HPDE6-E6E7 (cell line): ENCODE results near the gene IFNAR1.
"Not testable (repeated sequence)": the region's sequence is repeated elsewhere in the genome, so short reads cannot be mapped to it uniquely, and the experiment has no call there.

Source experiments
- DNase-seq: peaks from one replicate; pipeline ENCODE4 v3.0.0; 2011; ENCODE audit warnings: missing footprints; ENCODE audit errors: extremely low spot score

IFNAR1 gene

DNA sequence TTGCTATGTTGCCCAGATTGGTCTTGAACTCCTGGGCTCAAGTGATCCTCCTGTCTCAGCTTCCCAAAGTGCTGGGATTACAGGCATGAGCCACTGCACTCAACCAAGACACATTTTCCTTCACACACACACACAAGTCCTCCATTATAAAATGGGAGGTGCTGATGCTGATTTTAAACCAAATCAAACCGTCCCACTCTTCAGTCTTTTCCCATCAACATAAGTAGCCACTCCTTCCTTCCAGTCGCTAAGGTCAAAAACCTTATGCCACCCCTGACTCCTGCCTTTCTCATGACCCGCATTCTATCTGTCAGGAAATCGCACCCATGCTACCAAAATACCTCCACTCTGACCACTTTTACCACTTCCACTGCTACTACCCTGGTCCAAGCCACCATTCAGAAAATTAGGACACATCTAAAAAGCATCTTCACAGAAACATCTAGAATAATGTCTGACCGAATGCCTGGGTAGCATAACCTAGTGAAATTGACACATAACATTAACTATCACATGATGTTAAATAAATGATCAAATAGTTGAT is 50.4 kb downstream of the IFNAR1 start:
- no peak for DNase-seq

DNA sequence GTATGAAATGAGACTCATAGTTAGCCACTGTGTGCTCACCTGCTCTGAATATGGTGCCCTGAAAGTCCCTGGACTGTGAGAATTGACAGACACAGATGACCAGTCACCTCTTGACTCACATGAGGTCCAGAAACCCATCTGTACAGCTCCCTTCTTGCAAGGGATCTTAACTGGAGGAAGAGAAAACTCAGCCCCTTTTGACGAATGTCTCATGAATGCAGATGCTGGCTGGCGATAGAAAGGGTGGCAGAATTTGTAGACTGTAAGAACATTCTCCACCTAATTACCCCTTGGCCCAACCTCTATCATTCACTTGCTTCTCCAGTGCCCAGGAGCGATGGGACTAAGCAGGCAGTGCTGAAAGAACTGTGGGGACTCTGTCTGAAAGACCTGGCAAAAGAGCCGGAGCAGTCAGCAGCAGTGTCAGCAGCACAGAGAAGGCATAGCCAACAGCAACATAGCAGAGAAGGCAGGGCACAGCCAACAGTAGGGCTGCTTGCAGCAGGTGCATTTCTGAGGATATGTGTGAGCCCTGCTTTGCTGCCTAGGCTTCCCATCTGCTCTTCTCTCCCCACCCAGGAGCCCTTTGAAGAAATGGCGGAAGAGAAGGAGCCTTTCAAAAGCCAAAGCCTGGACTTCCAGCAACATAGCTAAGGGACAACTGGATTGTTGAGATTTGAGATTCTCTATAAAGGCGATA is 52.6 kb downstream of the IFNAR1 start:
- DNase-seq = no peak

DNA sequence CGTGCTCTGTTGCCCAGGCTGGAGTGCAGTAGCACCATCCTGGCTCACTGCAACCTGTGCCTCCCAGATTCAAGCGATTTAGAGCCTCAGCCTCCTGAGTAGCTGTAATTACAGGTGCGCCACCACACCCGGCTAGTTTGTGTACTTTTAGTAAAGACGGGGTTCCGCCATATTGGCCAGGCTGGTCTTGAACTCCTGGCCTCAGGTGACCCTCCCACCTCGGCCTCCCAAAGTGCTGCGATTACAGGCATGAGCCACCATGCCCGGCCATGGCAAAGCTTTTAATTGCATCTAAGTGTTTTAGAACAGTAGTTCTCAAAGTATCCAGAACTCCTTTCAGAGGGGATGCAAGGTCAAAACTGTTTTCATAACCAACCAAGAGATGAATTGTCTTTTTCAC is 53.3 kb downstream of the IFNAR1 start:
- no peak for DNase-seq

DNA sequence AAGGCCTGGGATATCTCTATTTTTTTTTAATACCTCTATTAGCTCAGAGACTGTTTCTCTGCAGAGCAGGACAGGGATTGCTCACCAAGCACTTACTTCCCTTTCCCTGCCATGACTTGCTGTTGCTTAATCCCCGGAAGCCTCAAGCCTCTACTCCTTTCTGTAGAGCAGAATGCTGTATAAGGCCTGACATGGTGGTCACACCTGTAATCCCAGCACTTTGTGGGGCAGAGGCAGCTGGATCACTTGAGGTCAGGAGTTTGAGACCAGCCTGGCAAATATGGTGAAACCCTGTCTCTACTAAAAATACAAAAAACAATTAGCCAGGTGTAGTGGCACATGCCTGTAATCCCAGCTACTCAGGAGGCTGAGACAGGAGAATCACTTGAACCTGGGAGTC is 55.2 kb downstream of the IFNAR1 start:
- peak; percentile 81 for DNase-seq

DNA sequence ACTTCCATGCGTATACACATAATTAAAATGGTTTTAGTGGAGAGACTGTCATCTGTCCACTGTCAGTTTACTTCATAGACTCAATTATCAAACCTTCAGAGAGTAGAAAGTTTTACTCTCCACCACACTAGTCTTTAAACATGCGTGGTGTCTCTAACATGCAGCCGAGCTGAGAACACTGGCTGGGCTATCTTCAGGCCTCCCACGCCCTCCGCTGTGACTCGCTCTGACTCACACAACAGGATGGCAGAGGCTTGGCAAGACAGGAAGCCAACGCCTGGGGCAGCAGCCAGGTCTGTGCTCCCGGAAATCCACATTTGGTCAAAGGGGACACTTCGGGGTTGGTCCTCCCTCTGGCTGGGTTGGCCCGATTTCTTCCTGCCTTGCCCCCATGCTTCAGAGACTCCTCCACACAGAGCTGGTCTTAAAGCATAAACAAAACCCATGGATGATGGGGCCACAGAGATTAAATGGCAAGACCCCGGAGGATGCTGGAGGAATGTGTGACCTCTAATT is 55.8 kb downstream of the IFNAR1 start:
- peak; percentile 84 for DNase-seq

DNA sequence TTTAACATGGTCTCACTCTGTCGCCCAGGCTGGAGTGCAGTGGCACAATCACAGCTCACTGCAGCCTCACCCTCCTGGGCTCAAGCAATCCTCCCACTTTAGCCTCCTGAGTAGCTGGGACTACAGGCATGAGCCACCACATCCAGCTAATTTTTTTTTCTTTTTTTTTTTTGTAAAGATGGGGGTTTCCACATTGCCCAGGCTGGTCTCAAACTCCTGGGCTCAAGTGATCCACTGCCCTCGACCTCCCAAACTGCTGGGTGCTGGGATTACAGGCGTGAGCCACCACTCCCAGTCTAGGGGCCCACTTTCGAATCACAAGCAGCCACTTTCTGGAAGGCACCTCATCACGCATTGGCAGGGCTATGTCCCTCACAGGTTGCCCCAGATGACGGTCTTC is 56.6 kb downstream of the IFNAR1 start:
- DNase-seq = not testable (repeated sequence)

DNA sequence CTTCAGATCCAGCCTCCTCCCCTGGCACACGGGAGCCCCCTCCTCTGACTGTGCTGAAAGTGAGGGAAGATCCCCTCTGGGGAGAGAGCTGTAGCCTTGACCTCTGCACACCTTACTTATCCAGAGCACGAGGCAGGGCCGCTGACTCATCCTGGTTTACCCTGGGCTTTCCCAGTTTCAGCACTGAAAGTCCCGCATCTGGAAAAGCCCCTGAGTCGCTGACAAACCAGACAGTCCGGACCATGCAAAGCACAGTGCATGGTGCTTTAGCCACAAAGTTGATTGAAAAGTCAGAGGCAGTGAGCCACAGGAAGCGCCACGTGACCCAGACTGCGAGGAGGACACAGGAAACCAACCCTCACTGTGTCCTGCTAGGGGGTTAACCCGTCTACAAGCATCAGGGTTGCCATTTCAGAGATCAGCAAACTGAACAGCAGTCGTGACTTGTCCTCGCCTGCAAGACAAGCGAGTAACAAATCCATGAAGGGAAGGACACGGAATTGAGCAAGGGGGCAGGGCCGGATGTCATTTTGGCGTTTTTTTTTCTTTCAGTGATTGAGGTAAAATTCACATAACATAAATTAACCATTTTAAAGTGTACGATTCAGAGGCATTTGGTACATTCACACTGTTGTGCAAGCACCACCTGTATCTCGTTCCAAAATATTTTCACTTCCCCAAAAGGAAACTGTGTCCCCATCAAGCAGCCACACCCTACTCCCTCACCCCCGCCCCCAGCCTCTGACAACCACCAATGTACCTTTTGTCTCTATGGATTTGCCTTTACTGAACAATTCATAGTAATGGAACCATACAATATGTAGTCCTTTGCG is 58.5 kb downstream of the IFNAR1 start:
- DNase-seq = peak; percentile 66

DNA sequence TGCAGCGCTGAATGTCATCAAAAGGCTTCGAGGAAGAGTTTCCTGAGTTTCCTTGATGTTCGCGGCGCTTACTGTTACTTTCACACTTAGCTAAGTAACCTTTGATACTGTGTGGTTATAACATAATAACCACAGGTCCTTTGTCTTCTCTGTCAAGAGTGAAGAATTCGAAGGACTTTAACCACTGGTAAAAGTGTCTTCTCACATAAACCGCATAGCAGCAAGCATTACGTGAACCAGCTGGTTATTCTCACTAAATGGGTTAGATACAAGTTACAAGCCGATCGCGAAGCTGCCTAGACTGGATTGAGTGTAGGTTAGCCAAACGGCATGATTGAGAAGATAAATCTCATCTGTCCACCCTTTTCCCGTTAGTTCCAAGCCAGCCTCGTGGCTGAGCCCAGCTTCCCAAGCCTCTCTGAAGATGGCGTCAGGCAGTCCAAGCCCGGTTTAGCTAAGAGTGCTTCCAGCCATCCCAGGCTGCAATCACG is 60.1 kb downstream of the IFNAR1 start:
- DNase-seq = no peak

DNA sequence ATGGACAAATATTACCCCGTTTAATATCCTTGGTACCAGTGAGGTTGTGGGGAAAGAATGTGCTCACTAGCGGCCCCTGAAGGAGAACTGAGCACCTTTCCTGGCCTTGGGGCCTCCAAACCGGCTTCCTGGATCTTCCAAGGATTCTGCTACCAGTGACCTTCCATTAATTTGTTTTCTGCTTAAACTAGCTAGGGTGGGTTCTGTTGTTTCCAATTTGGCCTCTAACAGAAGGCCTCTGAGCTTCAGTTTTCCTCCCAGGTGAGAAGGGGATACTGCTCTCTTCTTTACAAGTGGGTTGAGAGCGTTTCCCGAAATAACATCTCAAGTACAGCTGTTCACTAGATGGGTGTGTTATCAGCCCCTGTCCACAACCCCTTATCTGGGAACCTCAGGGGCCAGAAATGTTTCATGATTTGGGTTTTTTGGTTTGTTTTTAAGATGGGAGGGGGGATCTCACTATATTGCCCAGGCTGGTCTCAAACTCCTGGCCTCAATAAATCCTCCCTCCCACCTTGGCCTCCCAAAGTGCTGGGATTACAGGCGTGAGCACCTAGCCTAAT is 61.5 kb downstream of the IFNAR1 start:
- DNase-seq = no peak

DNA sequence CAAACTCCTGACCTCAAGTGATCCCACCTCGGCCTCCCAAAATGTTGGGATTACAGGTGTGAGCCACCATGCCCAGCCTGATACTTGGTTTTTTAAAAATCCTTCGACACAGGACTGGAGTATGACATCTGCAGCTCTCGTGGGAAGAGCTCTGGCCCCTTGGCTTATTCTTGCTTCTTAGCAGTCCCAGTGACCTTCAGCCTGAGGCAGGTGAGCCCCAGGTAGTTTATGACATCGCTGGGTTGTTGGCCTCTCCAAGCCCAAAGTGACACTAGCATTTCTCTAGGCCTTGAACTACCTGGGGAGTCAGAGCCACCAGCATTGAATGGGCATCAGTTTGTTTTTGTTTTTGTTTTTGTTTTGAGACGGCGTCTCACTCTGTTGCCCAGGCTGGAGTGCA is 62.5 kb downstream of the IFNAR1 start:
- no peak for DNase-seq

DNA sequence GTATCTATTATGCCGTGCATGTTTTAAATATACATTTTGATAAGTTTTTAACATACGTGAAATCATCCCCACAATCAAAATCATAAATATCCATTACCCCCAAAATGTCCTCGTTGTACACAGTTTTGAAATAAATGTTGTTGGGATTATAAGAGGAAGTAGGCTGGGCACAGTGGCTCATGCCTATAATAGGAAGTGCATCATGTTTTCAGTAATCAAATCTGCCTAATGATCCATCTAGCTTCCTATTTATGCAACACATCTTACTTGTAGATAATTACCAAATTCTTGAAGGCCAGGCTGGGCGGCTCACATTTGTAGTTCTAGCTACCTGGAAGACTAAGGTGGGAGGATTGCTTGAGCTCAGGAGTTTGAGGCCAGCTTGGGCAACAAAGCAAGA is 63.4 kb downstream of the IFNAR1 start:
- no peak for DNase-seq

DNA sequence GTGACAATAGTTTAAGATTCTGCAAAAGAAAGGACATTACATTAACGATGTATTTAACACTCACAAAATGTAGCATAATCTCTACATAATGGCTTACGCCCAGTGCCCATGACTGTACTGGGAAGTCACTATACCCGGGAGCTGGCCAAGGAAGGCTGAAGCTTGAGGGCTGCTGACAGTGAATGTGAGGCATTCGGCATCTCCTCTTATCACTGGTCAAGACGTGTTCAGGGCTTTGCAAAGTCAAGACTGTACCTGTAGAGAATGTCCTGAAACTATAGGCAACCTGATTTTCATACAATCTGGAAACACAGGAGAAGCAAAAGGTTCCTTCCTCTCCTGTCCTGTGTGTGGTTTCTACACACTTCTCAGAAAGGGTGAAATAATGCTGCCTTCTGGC is 65.7 kb downstream of the IFNAR1 start:
- peak; percentile 76 for DNase-seq

DNA sequence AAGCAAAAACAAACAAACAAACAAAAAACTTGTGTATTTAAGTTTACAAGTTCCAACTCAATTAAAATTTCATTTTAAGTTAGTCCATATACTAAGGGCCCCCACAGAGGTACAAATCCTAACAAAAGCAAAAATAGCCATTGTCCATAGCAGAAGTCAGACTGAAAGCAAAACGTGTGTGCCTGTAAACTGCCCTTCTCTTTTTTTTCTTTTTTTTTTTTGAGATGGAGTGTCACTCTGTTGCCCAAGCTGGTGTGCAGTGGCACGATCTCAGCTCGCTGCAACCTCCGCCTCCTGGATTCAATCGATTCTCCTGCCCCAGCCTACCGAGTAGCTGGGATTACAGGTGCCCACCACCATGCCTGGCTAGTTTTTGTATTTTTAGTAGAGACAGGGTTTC is 66.9 kb downstream of the IFNAR1 start:
- DNase-seq = no peak

DNA sequence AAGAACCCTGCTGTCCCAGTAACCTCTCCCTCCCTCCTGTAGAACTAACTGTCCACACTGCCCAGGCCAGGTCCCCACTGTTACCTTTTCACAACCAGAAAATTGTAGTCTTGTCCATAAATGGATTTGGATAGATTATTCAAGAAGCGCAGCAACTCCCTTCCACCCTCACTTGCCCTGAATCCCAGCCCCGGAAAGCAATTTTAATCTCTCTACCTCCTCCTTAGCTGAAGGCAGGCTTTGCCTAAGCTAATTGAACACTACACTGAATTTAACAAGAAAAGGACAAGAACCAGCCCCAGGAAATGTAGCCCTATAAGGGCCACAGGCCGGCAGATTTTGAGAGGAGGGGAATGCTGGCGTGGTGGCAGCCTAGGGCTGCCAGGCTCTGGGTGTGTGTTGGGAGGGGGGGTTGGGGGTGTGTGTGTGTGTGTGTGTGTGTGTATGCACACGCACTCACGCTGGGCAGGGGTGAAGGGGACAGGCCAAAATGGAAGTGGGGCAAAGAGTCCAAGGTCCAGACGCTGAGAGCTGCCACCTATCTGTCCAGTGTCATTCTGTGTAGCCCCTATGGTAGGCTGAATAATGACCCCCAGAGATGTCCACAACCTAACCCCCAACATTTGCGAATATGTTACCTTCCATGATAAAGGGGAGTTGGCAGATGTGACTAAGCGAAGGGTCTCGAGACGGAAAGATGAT is 67.7 kb downstream of the IFNAR1 start:
- DNase-seq = no peak

DNA sequence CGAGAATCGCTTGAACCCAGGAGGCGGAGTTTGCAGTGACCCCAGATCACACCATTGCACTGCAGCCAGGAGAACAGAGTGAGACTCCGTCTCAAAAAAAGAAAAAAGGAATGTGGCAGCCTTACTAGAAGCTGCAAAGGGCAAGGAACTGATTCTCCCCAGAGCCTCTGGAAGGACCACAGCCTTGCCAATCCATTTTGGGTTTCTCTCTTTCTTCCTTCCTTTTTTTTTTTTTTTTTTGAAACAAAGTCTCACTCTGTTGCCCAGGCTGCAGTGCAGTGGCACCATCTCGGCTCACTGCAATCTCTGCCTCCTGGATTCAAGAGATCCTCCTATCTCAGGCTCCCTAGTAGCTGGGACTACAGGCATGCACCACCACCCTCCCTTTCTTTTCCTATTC is 68.6 kb downstream of the IFNAR1 start:
- no peak for DNase-seq

DNA sequence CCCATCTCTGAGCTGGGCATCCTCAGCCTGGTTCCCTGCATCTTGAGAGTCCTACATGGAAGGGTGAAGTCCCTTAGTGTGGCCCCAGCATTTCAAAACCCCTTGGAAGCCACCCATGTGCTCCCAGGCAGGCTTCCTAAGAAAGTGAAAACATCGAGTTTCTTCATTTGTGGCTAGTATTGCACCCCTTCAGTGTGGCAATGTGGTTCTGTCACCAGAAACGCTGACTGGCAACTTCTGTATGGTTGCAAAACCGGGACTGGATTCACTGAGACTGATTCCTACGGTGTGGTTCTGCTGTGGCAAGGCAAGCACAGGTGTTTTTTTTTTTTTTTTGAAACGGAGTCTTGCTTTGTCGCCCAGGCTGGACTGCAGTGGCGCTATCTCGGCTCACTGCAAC is 69.5 kb downstream of the IFNAR1 start:
- DNase-seq = no peak

DNA sequence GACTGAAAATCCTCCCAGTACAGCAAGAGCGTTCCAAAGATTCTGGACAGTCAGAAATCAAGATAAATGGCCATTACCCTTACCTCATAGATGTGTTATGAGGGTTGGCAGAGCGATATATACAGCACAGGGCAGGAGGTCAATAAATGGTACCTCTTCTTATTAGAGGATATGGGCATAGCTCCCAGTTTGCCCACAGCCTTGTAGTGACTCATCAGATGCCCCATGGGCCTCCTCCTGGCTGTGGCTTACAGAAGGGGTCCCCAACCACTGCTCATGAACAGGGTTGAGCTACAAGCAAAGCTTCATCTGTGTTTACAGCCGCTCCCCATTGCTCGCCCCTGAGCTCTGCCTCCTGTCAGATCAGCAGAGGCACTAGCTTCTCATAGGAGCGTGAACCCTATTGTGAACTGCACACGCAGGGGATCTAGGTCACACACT is 71.1 kb downstream of the IFNAR1 start:
- DNase-seq = no peak

DNA sequence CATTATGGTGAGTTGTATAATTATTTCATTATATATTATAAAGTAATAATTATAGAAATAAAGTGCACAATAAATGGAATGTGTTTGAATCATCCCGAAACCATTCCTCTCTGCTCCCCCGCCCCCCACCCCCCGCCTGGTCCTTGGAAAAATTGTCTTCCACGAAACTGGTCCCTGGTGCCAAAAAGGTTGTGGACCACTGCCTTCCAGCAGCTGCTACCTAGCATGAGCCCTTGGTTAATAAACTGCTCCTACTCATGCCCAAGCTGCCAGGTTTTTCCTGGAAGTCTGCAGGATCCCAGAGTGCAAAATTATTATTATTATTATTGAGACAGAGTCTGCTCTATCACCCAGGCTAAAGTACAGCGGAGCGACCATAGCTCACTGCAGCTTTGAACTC is 71.7 kb downstream of the IFNAR1 start:
- no peak for DNase-seq

DNA sequence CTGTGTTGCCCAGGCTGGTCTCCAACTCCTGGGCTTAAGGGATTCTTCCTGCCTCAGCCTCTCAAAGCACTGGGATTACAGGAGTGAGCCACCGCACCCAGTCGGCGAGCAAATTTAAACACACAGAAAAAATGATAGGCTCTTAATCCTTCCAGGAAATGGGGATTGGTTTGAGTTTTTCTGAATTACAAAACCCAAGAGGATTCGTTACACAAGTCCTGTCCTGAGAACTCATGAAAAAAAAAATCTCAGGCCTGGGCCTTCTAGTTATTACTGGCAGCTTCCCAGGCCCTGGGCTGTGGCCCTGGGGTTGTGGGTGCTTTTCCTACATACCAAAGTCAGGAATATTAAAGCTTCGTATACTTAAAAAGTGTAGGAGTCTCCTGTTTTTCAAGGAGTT is 72.2 kb downstream of the IFNAR1 start:
- DNase-seq = no peak

DNA sequence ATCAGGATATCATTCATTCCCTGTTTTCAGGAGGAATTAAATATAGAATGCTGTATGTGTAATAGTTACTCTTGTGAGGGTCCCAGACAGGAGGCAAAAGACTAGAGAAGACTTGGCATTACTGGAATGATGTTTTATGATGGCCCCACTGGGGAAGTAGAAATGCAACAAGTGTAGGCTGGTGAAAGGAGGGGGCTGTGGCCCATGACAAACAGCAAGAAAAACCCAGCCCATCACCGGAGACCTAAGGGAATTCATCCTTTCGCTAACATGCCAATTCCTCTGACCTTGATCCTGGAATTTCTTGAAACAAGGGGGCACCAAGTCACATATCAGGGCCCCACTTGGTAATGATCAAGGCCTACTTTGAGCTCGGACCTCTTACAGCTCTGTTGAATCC is 72.9 kb downstream of the IFNAR1 start:
- no peak for DNase-seq

DNA sequence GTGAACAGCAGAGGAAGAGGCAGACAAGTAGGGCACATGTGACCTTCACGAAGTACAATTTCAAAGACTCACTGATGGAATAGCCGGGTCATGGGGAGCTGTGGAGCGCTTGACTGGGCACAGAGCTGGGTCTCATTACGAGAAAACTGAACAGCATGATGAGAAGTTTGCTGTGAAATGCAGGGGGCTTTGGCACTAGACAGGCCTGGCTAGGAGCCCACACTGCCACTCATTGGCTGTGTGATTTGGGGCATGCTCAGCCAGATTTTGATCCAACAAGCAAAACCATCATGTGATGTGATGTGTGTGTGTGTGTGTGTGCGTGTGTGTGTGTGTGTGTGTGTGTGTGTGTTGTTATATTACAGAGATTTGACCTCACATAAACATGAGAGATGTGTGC is 73.6 kb downstream of the IFNAR1 start:
- DNase-seq = no peak

DNA sequence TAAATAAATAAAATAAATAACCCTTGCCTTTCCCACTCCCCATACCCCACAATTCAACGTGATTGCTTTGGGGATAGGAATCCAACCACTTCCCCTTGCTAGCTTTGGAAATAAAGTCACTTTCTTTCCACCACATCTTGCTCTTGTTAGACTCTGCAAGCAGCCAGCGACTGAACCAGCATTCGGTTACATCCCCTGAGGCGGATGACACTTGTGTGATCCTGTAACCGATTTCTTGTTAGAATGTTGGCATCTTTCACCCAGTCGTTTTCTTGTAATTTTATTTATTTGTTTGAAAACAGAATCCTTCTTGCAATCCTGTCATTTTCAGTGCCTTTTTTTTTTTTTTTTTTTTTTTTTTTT is 76.8 kb downstream of the IFNAR1 start:
- no peak for DNase-seq
